Uterus (tissue), 4 donors: ENCODE results near the gene ZNF777. TPM values are rescaled to one million over a fixed set of nuclear protein-coding genes. Genes with fewer than 3 reads are reported as not detected.

Experiments used
- DNase-seq, 2 donors: peaks; one replicate each; pipeline ENCODE4 v3.0.0-alpha.2; 2019 to 2020
- H3K27ac ChIP-seq, 2 donors: fragments of 200-600 bp; sonication (generic); 1 replicate in 1 of 2; 2 replicates in 1 of 2; pipeline ENCODE4 v1.5.1; 2016 to 2018
- H3K27me3 ChIP-seq, 2 donors: fragments of 200-600 bp; sonication (generic); one replicate each; pipeline ENCODE4 v1.5.1; 2018 to 2019; ENCODE audit warnings: control low read depth in 1 of 2
- H3K36me3 ChIP-seq, 2 donors: fragments of 200-600 bp; sonication (generic); one replicate each; pipeline ENCODE4 v1.5.1; 2019; ENCODE audit warnings: control low read depth in 1 of 2
- H3K4me1 ChIP-seq, 2 donors: fragments of 200-600 bp; sonication (generic); one replicate each; pipeline ENCODE4 v1.5.1; 2018 to 2019; ENCODE audit warnings: control low read depth in 1 of 2
- H3K4me3 ChIP-seq, 2 donors: fragments of 200-600 bp; sonication (generic); 1 replicate in 1 of 2; 2 replicates in 1 of 2; pipeline ENCODE4 v1.5.1; 2018 to 2019; ENCODE audit warnings: mild to moderate bottlenecking in 1 of 2
- H3K9me3 ChIP-seq, 2 donors: fragments of 200-600 bp; sonication (generic); one replicate each; pipeline ENCODE4 v1.5.1; 2019; ENCODE audit warnings: control low read depth in 1 of 2
- CTCF ChIP-seq, 4 experiments: fragments of 200-600 bp in 2 of 4; fragments of 450-650 bp in 2 of 4; sonication (generic) in 2 of 4; IDR thresholded peaks; one replicate each; pipeline ENCODE4 v1.5.1; 2016 to 2019; ENCODE audit warnings: antibody characterized with exemption in 4 of 4, mild to moderate bottlenecking in 2 of 4, moderate library complexity in 1 of 4
- POLR2A ChIP-seq, 2 donors: fragments of 450-650 bp; IDR thresholded peaks; one replicate each; pipeline ENCODE4 v1.6.1; 2016; ENCODE audit warnings: antibody characterized with exemption in 2 of 2, mild to moderate bottlenecking in 1 of 2, moderate library complexity in 1 of 2
- intact Hi-C: fragments of 100-400 bp; cut with DNase I; formaldehyde crosslinking; loops from one replicate; pipeline ENCODE4 v1.15.1; 2023; ENCODE audit warnings: low total_unique reads
- total RNA-seq, 4 donors: library from RNA; depleted of rRNA in 3 of 4; stranded (reverse); fragments of >200 nt in 3 of 4; gene quantifications; one replicate each; pipeline versions ENCODE4 v1.1.0 to v1.2.4, GENCODE V29; 2014 to 2023
- donor health status: DM: yes; HTN: yes; CAD: no.

The ZNF777 gene
- total RNA-seq, 4 donors from 2014 or later = 4.4 to 15.9 (median 5.8) TPM

- Histone ChIP-seq H3K9me3 (no peaks in the 10 kb centered on the region), H3K4me1 (no peaks in the 10 kb centered on the region), H3K27me3 (no peaks in the 10 kb centered on the region), H3K4me3 (no peak overlapping the region), H3K36me3 (no peaks in the 10 kb centered on the region), H3K27ac (no peak overlapping the region)
- DNase-seq = no peak
- intact Hi-C loops = no loop called here
- TF ChIP-seq POLR2A (IDR thresholded peaks at IDR 0.05) = no peak
- no peak for TF ChIP-seq CTCF (IDR thresholded peaks at IDR 0.05)
Measured at GRCh38 chr7:149457766-149458165, 3.1 kb downstream of the ZNF777 start.

GRCh38 chr7:149456506-149457421, 4.1 kb downstream of the ZNF777 start:
- H3K9me3 ChIP-seq = no peaks in the 10 kb centered on the region
- TF ChIP-seq POLR2A (IDR thresholded peaks at IDR 0.05) = no peak
- no peak for TF ChIP-seq CTCF (IDR thresholded peaks at IDR 0.05)
- intact Hi-C loops = no loop called here
- no peak overlapping the region for H3K4me3 ChIP-seq
- H3K36me3 ChIP-seq = no peaks in the 10 kb centered on the region
- H3K27me3 ChIP-seq = no peaks in the 10 kb centered on the region
- H3K4me1 ChIP-seq = no peaks in the 10 kb centered on the region
- no peak for DNase-seq
- H3K27ac ChIP-seq = no peak overlapping the region

GRCh38 chr7:149455175-149455950, 5.5 kb downstream of the ZNF777 start:
- Histone ChIP-seq H3K36me3 (no peaks in the 10 kb centered on the region), H3K27ac (no peak overlapping the region), H3K9me3 (no peaks in the 10 kb centered on the region), H3K4me3 (no peak overlapping the region), H3K4me1 (no peaks in the 10 kb centered on the region), H3K27me3 (no peaks in the 10 kb centered on the region)
- intact Hi-C loops = no loop called here
- no peak for TF ChIP-seq POLR2A (IDR thresholded peaks at IDR 0.05)
- TF ChIP-seq CTCF (IDR thresholded peaks at IDR 0.05) = no peak
- DNase-seq = no peak

- Histone ChIP-seq H3K9me3 (no peaks in the 10 kb centered on the region), H3K27me3 (no peaks in the 10 kb centered on the region), H3K36me3 (no peaks in the 10 kb centered on the region), H3K4me1 (no peaks in the 10 kb centered on the region), H3K27ac (no peak overlapping the region), H3K4me3 (no peak overlapping the region)
- no peak for DNase-seq
- TF ChIP-seq CTCF (IDR thresholded peaks at IDR 0.05) (no peak), POLR2A (IDR thresholded peaks at IDR 0.05) (no peak)
- intact Hi-C loops = no loop called here
Measured at GRCh38 chr7:149454750-149455149, 6.1 kb downstream of the ZNF777 start.

GRCh38 chr7:149454006-149454405, 6.9 kb downstream of the ZNF777 start:
- no peak for DNase-seq
- no peak overlapping the region for H3K4me3 ChIP-seq
- no peaks in the 10 kb centered on the region for H3K27me3 ChIP-seq
- no peaks in the 10 kb centered on the region for H3K4me1 ChIP-seq
- H3K27ac ChIP-seq = no peak overlapping the region
- H3K9me3 ChIP-seq = no peaks in the 10 kb centered on the region
- intact Hi-C loops = no loop called here
- no peak for TF ChIP-seq CTCF (IDR thresholded peaks at IDR 0.05)
- TF ChIP-seq POLR2A (IDR thresholded peaks at IDR 0.05) = no peak
- H3K36me3 ChIP-seq = no peaks in the 10 kb centered on the region
